T-helper 2 cell treated with Interferon-gamma antibody and Interleukin-4, amounts not matched to agents 5 μg/mL and 100 μg/mL, for 36 hours (primary cell): ENCODE data around the gene ROBO2.

Experiments
- DNase-seq: peaks from one replicate; pipeline ENCODE4 v3.0.0; 2021; ENCODE audit warnings: low spot score
- H3K27ac Mint-ChIP-seq: one replicate; pipeline ENCODE4 v1.8.0; 2021; ENCODE audit warnings: mild to moderate bottlenecking, mixed read lengths
- H3K27me3 Mint-ChIP-seq: one replicate; pipeline ENCODE4 v1.8.0; 2021; ENCODE audit warnings: low read depth, mixed read lengths
- H3K36me3 Mint-ChIP-seq: one replicate; pipeline ENCODE4 v1.8.0; 2021; ENCODE audit warnings: low read depth, mixed read lengths
- H3K4me1 Mint-ChIP-seq: one replicate; pipeline ENCODE4 v1.8.0; 2021; ENCODE audit warnings: low read depth, mixed read lengths
- H3K4me3 Mint-ChIP-seq: one replicate; pipeline ENCODE4 v1.8.0; 2022; ENCODE audit warnings: mild to moderate bottlenecking, moderate library complexity, mixed read lengths
- H3K9me3 Mint-ChIP-seq: one replicate; pipeline ENCODE4 v1.8.0; 2021; ENCODE audit warnings: mixed read lengths

The ROBO2 gene

GRCh38 chr3:77066829-77067228 lies 26.9 kb downstream of the ROBO2 start:
- Mint-ChIP-seq H3K9me3 (peaks cover 23% of the 10 kb centered on the region), H3K27ac (no peak overlapping the region), H3K36me3 (no peaks in the 10 kb centered on the region), H3K27me3 (no peaks in the 10 kb centered on the region), H3K4me3 (no peak overlapping the region), H3K4me1 (no peaks in the 10 kb centered on the region)
- no peak for DNase-seq

DNA sequence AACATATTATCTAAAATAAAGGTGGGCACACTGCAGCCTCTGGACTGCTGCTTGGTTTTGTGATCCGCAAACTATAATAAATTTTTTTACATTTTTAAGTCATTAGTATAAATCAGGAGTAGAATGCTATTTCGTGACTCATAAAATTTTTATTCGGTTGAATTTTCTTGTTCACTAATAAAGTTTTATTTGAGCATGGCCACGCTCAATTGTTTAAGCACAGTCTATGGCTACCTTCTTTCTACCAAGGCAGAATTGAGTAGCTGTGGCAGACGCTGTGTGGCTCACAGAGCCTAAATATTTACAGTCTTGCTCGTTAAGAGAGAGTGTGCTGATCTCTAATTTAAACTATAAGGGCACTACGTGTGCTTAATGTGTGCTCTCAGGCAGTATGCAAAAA lies 28.9 kb downstream of the ROBO2 start:
- no peaks in the 10 kb centered on the region for H3K27me3 Mint-ChIP-seq
- H3K27ac Mint-ChIP-seq: no peak overlapping the region
- no peaks in the 10 kb centered on the region for H3K36me3 Mint-ChIP-seq
- DNase-seq: no peak
- H3K9me3 Mint-ChIP-seq: peaks cover 14% of the 10 kb centered on the region
- no peaks in the 10 kb centered on the region for H3K4me1 Mint-ChIP-seq
- H3K4me3 Mint-ChIP-seq: no peak overlapping the region

- H3K27ac Mint-ChIP-seq: no peak overlapping the region
- H3K4me3 Mint-ChIP-seq: no peak overlapping the region
- no peak for DNase-seq
- H3K27me3 Mint-ChIP-seq: no peaks in the 10 kb centered on the region
- H3K4me1 Mint-ChIP-seq: no peaks in the 10 kb centered on the region
- no peaks in the 10 kb centered on the region for H3K36me3 Mint-ChIP-seq
- peaks cover 20% of the 10 kb centered on the region for H3K9me3 Mint-ChIP-seq
Measured at GRCh38 chr3:77071364-77071763, 31.5 kb downstream of the ROBO2 start.

GRCh38 chr3:77071809-77072208 lies 31.9 kb downstream of the ROBO2 start:
- H3K36me3 Mint-ChIP-seq: no peaks in the 10 kb centered on the region
- no peaks in the 10 kb centered on the region for H3K27me3 Mint-ChIP-seq
- no peak overlapping the region for H3K4me3 Mint-ChIP-seq
- no peaks in the 10 kb centered on the region for H3K4me1 Mint-ChIP-seq
- DNase-seq: no peak
- peaks cover 20% of the 10 kb centered on the region for H3K9me3 Mint-ChIP-seq
- H3K27ac Mint-ChIP-seq: no peak overlapping the region

- DNase-seq: no peak
- H3K27ac Mint-ChIP-seq: no peak overlapping the region
- H3K9me3 Mint-ChIP-seq: peaks cover 20% of the 10 kb centered on the region
- no peaks in the 10 kb centered on the region for H3K27me3 Mint-ChIP-seq
- no peaks in the 10 kb centered on the region for H3K4me1 Mint-ChIP-seq
- no peak overlapping the region for H3K4me3 Mint-ChIP-seq
- no peaks in the 10 kb centered on the region for H3K36me3 Mint-ChIP-seq
Measured at GRCh38 chr3:77072232-77072631, 32.3 kb downstream of the ROBO2 start.

DNA sequence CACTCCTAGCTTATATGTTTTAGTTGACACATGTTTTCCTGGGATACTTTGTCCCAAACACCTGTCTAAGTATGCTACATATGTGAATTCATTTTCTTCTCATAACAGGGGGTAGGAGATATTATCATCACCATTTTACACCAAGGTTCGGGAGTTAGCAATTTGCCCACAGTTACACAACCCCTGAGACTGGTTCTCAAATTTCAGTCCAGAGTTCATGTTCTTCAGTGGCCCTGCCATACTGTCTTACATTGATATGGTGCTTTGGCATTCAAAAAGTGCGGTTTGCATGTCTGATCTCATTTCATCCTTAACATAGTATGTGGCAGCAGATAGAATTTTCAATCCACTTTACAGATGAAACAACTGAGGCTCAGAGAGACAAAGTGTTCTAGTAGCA lies 38.4 kb downstream of the ROBO2 start:
- DNase-seq: no peak
- Mint-ChIP-seq H3K4me3 (no peak overlapping the region), H3K4me1 (no peaks in the 10 kb centered on the region), H3K27me3 (no peaks in the 10 kb centered on the region), H3K27ac (no peak overlapping the region), H3K36me3 (no peaks in the 10 kb centered on the region), H3K9me3 (peaks cover 25% of the 10 kb centered on the region)

DNA sequence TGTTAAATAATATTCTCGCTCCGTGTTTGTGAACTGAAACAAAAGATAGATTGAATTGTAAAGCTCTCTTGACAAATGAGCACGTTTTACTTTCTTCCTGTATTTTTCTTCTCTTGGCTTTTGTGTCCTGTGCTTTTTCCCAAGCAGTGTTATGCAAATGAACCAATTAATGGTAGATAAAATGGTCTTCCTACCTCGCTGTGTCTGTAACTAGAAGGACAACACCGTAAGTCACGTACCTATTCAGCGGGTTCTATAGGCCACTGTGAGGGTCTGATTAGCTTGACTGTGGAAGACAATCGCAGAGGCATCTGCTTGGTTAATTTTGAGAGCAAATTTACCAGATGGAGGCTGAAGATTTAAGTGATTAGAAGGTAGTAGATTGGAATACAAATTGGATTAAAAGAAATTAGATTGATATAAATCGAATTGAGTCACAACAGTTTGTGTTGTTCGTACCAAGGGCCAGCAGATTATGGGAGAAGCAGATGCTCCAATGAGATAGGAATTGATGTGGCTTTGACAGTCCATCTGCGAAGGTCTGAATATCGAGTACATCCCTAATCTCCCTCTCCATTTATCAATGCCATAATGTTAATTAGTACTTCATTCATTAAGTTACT lies 40.2 kb downstream of the ROBO2 start:
- peaks cover 25% of the 10 kb centered on the region for H3K9me3 Mint-ChIP-seq
- H3K27ac Mint-ChIP-seq: no peak overlapping the region
- no peaks in the 10 kb centered on the region for H3K27me3 Mint-ChIP-seq
- H3K36me3 Mint-ChIP-seq: no peaks in the 10 kb centered on the region
- H3K4me3 Mint-ChIP-seq: no peak overlapping the region
- no peaks in the 10 kb centered on the region for H3K4me1 Mint-ChIP-seq
- DNase-seq: no peak

- H3K27me3 Mint-ChIP-seq: no peaks in the 10 kb centered on the region
- H3K27ac Mint-ChIP-seq: no peak overlapping the region
- H3K36me3 Mint-ChIP-seq: no peaks in the 10 kb centered on the region
- H3K4me3 Mint-ChIP-seq: no peak overlapping the region
- no peak for DNase-seq
- H3K4me1 Mint-ChIP-seq: no peaks in the 10 kb centered on the region
- peaks cover 25% of the 10 kb centered on the region for H3K9me3 Mint-ChIP-seq
Measured at GRCh38 chr3:77081240-77081661, 41.4 kb downstream of the ROBO2 start.

- Mint-ChIP-seq H3K27ac (no peak overlapping the region), H3K36me3 (no peaks in the 10 kb centered on the region), H3K4me3 (no peak overlapping the region), H3K4me1 (no peaks in the 10 kb centered on the region), H3K27me3 (no peaks in the 10 kb centered on the region), H3K9me3 (peaks cover 22% of the 10 kb centered on the region)
- no peak for DNase-seq
Measured at GRCh38 chr3:77084511-77084910, 44.6 kb downstream of the ROBO2 start.

GRCh38 chr3:77086408-77086807 lies 46.5 kb downstream of the ROBO2 start:
- Mint-ChIP-seq H3K9me3 (peaks cover 23% of the 10 kb centered on the region), H3K4me1 (no peaks in the 10 kb centered on the region), H3K27me3 (no peaks in the 10 kb centered on the region), H3K36me3 (no peaks in the 10 kb centered on the region), H3K27ac (no peak overlapping the region), H3K4me3 (no peak overlapping the region)
- no peak for DNase-seq

GRCh38 chr3:77091809-77092208 lies 51.9 kb downstream of the ROBO2 start:
- DNase-seq: no peak
- no peak overlapping the region for H3K4me3 Mint-ChIP-seq
- peaks cover 20% of the 10 kb centered on the region for H3K9me3 Mint-ChIP-seq
- H3K27me3 Mint-ChIP-seq: no peaks in the 10 kb centered on the region
- H3K36me3 Mint-ChIP-seq: no peaks in the 10 kb centered on the region
- H3K4me1 Mint-ChIP-seq: no peaks in the 10 kb centered on the region
- H3K27ac Mint-ChIP-seq: no peak overlapping the region

DNA sequence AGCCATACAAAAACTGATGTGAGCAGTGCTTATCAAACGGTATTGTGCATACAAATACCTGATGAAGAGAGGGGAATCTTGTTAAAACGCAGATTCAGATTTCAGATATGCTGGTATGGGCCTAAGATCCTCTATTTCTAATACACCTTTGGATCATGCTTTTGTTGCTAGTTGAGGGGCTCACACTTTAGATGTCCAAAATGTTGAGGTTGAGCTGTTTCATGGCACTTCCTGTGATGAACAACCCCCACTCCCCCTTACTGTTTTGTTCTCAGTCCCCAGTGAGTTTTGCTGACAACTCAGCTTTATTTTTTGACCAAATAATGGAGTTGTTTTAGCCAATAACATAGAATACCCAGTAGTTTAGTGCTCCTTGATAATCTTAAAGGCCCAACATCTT lies 53.2 kb downstream of the ROBO2 start:
- H3K4me1 Mint-ChIP-seq: no peaks in the 10 kb centered on the region

DNA sequence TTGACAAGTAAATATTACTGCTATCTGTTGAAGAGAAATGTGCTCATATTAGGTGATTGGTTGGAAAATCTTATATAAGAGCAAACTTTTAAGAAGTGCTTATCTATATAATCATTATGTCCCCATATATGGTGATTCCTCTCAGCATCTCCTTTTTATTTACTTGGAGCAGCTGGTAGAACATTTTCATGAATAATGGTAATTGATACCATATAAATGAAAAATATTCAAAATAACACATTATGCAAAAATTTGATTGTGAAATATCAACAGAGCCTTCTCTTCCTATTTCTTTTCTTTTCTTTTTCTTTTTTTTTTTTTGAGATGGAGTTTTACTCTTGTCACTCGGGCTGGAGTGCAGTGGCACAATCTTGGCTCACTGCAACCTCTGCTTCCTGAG lies 56.2 kb downstream of the ROBO2 start:
- peaks cover 21% of the 10 kb centered on the region for H3K9me3 Mint-ChIP-seq
- H3K4me1 Mint-ChIP-seq: no peaks in the 10 kb centered on the region
- no peaks in the 10 kb centered on the region for H3K36me3 Mint-ChIP-seq
- H3K27me3 Mint-ChIP-seq: no peaks in the 10 kb centered on the region
- no peak overlapping the region for H3K4me3 Mint-ChIP-seq
- no peak overlapping the region for H3K27ac Mint-ChIP-seq
- DNase-seq: no peak

More for the DNA sequence above, 53.2 kb downstream of the ROBO2 start:
- no peak for DNase-seq
- no peaks in the 10 kb centered on the region for H3K27me3 Mint-ChIP-seq
- H3K9me3 Mint-ChIP-seq: peaks cover 26% of the 10 kb centered on the region
- no peak overlapping the region for H3K27ac Mint-ChIP-seq
- H3K4me3 Mint-ChIP-seq: no peak overlapping the region
- no peaks in the 10 kb centered on the region for H3K36me3 Mint-ChIP-seq

- DNase-seq: no peak
- Mint-ChIP-seq H3K4me3 (no peak overlapping the region), H3K4me1 (no peaks in the 10 kb centered on the region), H3K27ac (no peak overlapping the region), H3K36me3 (no peaks in the 10 kb centered on the region), H3K9me3 (peaks cover 30% of the 10 kb centered on the region), H3K27me3 (no peaks in the 10 kb centered on the region)
Measured at GRCh38 chr3:77096966-77097890, 57.3 kb downstream of the ROBO2 start.
